ENCODE measurements around the gene TAMM41. TPM values are rescaled to one million over a fixed set of nuclear protein-coding genes. Genes with fewer than 3 reads are reported as not detected.

Gene TAMM41
- total RNA-seq, 1 donor from 2014 or later, result 27.5 TPM

DNA sequence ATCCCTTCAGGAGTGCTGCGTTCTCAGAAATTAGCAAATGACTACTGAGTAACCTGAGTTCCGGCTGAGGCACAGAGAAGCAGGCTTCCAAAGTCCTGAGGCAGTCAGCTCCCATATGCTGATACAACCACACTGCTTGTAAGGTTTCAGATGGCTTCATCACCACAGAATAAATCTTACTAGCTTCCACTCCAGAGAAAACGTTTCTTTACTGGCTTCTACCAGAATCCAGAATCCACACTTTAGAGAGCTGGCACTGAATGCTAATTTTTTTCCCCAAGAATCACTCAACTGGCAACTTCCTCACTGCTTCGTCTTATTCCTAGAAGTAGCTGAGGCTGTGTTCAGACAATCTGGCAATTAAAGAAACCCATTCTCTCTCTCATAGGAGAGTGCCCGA is 21.4 kb downstream of the TAMM41 start:
- Histone ChIP-seq H3K27ac (no peak overlapping the region), H3K4me3 (no peak overlapping the region), H3K36me3 (peaks cover 0 to 34% of the 10 kb centered on the region in 2 donors), H3K4me1 (no peaks in the 10 kb centered on the region), H3K9me3 (no peaks in the 10 kb centered on the region), H3K27me3 (no peaks in the 10 kb centered on the region)
- TF ChIP-seq POLR2AphosphoS5 (IDR thresholded peaks at IDR 0.05; ENCODE audit: insufficient read depth in 1 of 2, low read depth in 1 of 2), result no peak
- TF ChIP-seq, protein P1, sequence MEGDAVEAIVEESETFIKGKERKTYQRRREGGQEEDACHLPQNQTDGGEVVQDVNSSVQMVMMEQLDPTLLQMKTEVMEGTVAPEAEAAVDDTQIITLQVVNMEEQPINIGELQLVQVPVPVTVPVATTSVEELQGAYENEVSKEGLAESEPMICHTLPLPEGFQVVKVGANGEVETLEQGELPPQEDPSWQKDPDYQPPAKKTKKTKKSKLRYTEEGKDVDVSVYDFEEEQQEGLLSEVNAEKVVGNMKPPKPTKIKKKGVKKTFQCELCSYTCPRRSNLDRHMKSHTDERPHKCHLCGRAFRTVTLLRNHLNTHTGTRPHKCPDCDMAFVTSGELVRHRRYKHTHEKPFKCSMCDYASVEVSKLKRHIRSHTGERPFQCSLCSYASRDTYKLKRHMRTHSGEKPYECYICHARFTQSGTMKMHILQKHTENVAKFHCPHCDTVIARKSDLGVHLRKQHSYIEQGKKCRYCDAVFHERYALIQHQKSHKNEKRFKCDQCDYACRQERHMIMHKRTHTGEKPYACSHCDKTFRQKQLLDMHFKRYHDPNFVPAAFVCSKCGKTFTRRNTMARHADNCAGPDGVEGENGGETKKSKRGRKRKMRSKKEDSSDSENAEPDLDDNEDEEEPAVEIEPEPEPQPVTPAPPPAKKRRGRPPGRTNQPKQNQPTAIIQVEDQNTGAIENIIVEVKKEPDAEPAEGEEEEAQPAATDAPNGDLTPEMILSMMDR (IDR thresholded peaks at IDR 0.05), result no peak
- no peak for TF ChIP-seq POLR2A (IDR thresholded peaks at IDR 0.05)
- intact Hi-C loops (cut with DNase I), result no loop called here
- DNase-seq (ENCODE audit: extremely low spot score in 2 of 2), result no peak

DNA sequence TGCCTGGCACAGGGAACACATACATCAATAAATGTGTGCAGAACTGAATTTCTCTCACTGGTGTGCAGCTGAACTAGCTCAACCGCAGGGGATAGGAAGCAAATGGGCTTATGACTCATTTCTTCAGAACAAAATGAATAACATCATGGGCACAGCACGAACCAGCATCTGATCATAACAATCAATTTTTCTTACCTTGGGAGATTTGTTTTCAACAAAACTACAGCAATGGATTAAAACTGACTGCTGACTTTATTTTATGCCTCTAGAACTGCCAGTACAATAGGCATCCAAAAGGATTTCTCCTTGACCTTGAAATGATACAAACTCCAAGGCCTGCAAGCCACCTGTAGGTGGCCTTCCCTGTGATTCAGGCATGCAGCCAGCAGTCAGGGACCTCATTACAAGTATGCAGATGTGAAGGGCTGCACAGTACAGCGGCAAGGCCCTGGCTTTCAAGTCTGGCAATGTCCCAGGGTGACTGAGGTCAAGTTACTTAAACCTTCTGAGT is 26.1 kb downstream of the TAMM41 start:
- no peak overlapping the region for H3K4me3 ChIP-seq
- H3K27ac ChIP-seq, result no peak overlapping the region
- no peak for DNase-seq (ENCODE audit: extremely low spot score in 2 of 2)
- intact Hi-C loops (cut with DNase I), result no loop called here
- H3K36me3 ChIP-seq, result peaks cover 0 to 33% of the 10 kb centered on the region in 2 donors
- no peaks in the 10 kb centered on the region for H3K27me3 ChIP-seq
- H3K9me3 ChIP-seq, result no peaks in the 10 kb centered on the region
- no peaks in the 10 kb centered on the region for H3K4me1 ChIP-seq
- TF ChIP-seq POLR2A (IDR thresholded peaks at IDR 0.05), result no peak
- TF ChIP-seq, protein P1 (IDR thresholded peaks at IDR 0.05), result no peak
- no peak for TF ChIP-seq POLR2AphosphoS5 (IDR thresholded peaks at IDR 0.05; ENCODE audit: insufficient read depth in 1 of 2, low read depth in 1 of 2)

DNA sequence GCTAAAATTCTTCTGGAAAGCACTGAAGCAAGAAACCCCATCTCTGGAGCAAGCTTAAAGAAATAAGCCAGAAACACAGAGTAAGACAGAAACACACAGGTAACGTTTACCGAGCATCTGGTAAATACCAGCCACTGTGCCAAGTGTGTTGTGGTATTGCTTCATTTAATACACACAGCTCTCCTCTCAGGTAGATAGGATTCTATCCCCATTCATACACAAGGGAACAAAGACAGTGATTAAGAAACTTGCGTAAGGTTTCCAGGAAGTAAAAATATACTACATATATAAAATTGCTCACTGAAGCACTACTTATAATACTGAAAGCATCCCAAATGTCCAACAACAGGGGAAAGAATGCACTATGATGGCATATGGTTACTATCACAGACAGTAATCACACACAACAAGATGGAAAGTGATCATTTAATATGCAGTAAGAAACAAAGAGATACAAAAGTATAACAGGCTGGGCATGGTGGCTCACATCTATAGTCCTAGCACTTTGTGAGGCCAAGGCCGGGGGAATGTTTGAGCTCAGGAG is 27.5 kb downstream of the TAMM41 start:
- H3K4me3 ChIP-seq, result no peak overlapping the region
- H3K27me3 ChIP-seq, result no peaks in the 10 kb centered on the region
- no peak for TF ChIP-seq POLR2AphosphoS5 (IDR thresholded peaks at IDR 0.05; ENCODE audit: insufficient read depth in 1 of 2, low read depth in 1 of 2)
- no peak for TF ChIP-seq POLR2A (IDR thresholded peaks at IDR 0.05)
- TF ChIP-seq, protein P1 (IDR thresholded peaks at IDR 0.05), result no peak
- intact Hi-C loops (cut with DNase I), result no loop called here
- H3K4me1 ChIP-seq, result no peaks in the 10 kb centered on the region
- H3K27ac ChIP-seq, result no peak overlapping the region
- H3K36me3 ChIP-seq, result peaks cover 0 to 37% of the 10 kb centered on the region in 2 donors
- H3K9me3 ChIP-seq, result no peaks in the 10 kb centered on the region
- DNase-seq (ENCODE audit: extremely low spot score in 2 of 2), result no peak

DNA sequence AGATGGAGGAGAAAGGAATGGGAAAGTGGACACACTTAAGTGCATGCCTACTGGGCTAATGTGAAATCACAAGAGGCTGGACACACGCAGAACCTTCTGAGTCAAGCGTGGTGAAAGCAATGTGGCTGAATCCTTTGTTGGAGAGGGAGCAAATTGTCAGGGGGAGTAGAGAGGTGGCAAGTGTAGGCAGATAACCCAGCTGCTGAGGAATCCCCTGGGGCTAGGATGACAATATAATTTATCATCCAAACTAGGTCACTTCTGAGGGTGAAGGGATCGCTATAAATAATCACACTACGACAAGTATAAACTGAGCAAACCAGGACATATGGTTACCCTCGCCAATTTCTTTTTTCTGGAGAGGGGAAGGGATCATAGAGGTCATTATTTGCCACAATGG is 28.7 kb downstream of the TAMM41 start:
- H3K9me3 ChIP-seq, result no peaks in the 10 kb centered on the region
- no peak for TF ChIP-seq POLR2AphosphoS5 (IDR thresholded peaks at IDR 0.05; ENCODE audit: insufficient read depth in 1 of 2, low read depth in 1 of 2)
- TF ChIP-seq, protein P1 (IDR thresholded peaks at IDR 0.05), result no peak
- no peak for TF ChIP-seq POLR2A (IDR thresholded peaks at IDR 0.05)
- no peak overlapping the region for H3K4me3 ChIP-seq
- H3K4me1 ChIP-seq, result no peaks in the 10 kb centered on the region
- no peak for DNase-seq (ENCODE audit: extremely low spot score in 2 of 2)
- peaks cover 0 to 37% of the 10 kb centered on the region in 2 donors for H3K36me3 ChIP-seq
- no peak overlapping the region for H3K27ac ChIP-seq
- intact Hi-C loops (cut with DNase I), result no loop called here
- no peaks in the 10 kb centered on the region for H3K27me3 ChIP-seq

DNA sequence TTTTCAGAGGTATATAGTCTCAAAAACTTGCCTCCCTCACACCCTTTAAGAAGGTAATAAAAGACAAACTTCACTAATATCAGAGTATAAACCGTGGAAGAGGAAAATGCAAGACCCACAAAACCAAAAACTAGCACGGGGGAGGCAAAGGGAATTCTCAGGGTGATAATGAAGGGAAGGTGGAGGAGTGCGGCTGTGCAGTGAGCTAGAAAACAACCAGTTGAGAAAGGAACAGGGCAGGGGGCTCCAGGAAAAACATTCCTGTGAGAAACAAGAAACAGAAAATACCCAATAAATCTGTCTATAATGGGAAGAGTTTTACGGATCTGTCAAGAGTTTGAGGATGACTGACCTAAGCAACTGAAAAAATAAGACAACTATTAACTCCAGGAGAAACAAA is 31.6 kb downstream of the TAMM41 start:
- Histone ChIP-seq H3K27ac (no peak overlapping the region), H3K36me3 (peaks cover 0 to 43% of the 10 kb centered on the region in 2 donors), H3K9me3 (no peaks in the 10 kb centered on the region), H3K4me3 (no peak overlapping the region), H3K27me3 (no peaks in the 10 kb centered on the region), H3K4me1 (no peaks in the 10 kb centered on the region)
- intact Hi-C loops (cut with DNase I), result no loop called here
- TF ChIP-seq POLR2AphosphoS5 (IDR thresholded peaks at IDR 0.05; ENCODE audit: insufficient read depth in 1 of 2, low read depth in 1 of 2) (no peak), POLR2A (IDR thresholded peaks at IDR 0.05) (no peak)
- TF ChIP-seq, protein P1 (IDR thresholded peaks at IDR 0.05), result no peak
- no peak for DNase-seq (ENCODE audit: extremely low spot score in 2 of 2)
